ENCODE results near the gene DSCAM.
"Not testable (repeated sequence)": the region's sequence is repeated elsewhere in the genome, so short reads cannot be mapped to it uniquely, and the experiment has no call there.

Gene DSCAM

GRCh38 chr21:40512590-40512989, 334.4 kb downstream of the DSCAM start:
- DNase-seq = no peak

- DNase-seq = no peak
Measured at GRCh38 chr21:40507978-40508377, 339.0 kb downstream of the DSCAM start.

GRCh38 chr21:40505681-40506080, 341.3 kb downstream of the DSCAM start:
- DNase-seq = no peak

GRCh38 chr21:40505244-40505643, 341.7 kb downstream of the DSCAM start:
- no peak for DNase-seq

- no peak for DNase-seq
Measured at GRCh38 chr21:40504825-40505224, 342.1 kb downstream of the DSCAM start.

- no peak for DNase-seq
Measured at GRCh38 chr21:40496116-40496515, 350.8 kb downstream of the DSCAM start.

GRCh38 chr21:40490408-40490807, 356.6 kb downstream of the DSCAM start:
- no peak for DNase-seq

GRCh38 chr21:40489001-40489400, 358.0 kb downstream of the DSCAM start:
- DNase-seq = no peak

GRCh38 chr21:40481764-40482163, 365.2 kb downstream of the DSCAM start:
- no peak for DNase-seq

GRCh38 chr21:40474513-40474912, 372.4 kb downstream of the DSCAM start:
- DNase-seq = no peak

- DNase-seq = no peak
Measured at GRCh38 chr21:40472013-40472412, 374.9 kb downstream of the DSCAM start.

- no peak for DNase-seq
Measured at GRCh38 chr21:40471103-40471502, 375.9 kb downstream of the DSCAM start.

GRCh38 chr21:40466893-40467483, 380.0 kb downstream of the DSCAM start:
- no peak for DNase-seq

- no peak for DNase-seq
Measured at GRCh38 chr21:40465382-40465781, 381.6 kb downstream of the DSCAM start.

- no peak for DNase-seq
Measured at GRCh38 chr21:40463176-40463575, 383.8 kb downstream of the DSCAM start.

GRCh38 chr21:40461008-40461407, 385.9 kb downstream of the DSCAM start:
- DNase-seq = no peak

GRCh38 chr21:40457741-40458140, 389.2 kb downstream of the DSCAM start:
- no peak for DNase-seq

- no peak for DNase-seq
Measured at GRCh38 chr21:40454057-40454456, 392.9 kb downstream of the DSCAM start.

- no peak for DNase-seq
Measured at GRCh38 chr21:40453183-40453582, 393.8 kb downstream of the DSCAM start.

GRCh38 chr21:40452548-40452947, 394.4 kb downstream of the DSCAM start:
- DNase-seq = no peak

- no peak for DNase-seq
Measured at GRCh38 chr21:40447016-40447415, 399.9 kb downstream of the DSCAM start.

GRCh38 chr21:40445349-40445921, 401.5 kb downstream of the DSCAM start:
- DNase-seq = no peak

- DNase-seq = not testable (repeated sequence)
Measured at GRCh38 chr21:40439581-40439980, 407.4 kb downstream of the DSCAM start.

GRCh38 chr21:40438616-40439015, 408.3 kb downstream of the DSCAM start:
- DNase-seq = no peak

- no peak for DNase-seq
Measured at GRCh38 chr21:40436261-40436660, 410.7 kb downstream of the DSCAM start.

Measured in SIG-M5 (cell line).